ENCODE measurements around the gene MTX1. TPM values are rescaled to one million over a fixed set of nuclear protein-coding genes. Genes with fewer than 3 reads are reported as not detected.
"Not testable (repeated sequence)": the region's sequence is repeated elsewhere in the genome, so short reads cannot be mapped to it uniquely, and the experiment has no call there.

The MTX1 gene
- total RNA-seq, 6 donors from 2014 or later = 23.0 to 68.4 (median 37.4) TPM

GRCh38 chr1:155228096-155228427 lies 19.6 kb downstream of the MTX1 start:
- Histone ChIP-seq H3K36me3 (no peaks in the 10 kb centered on the region), H3K4me1 (peaks cover 20 to 31% (median 27%) of the 10 kb centered on the region in 4 donors), H3K9me3 (no peaks in the 10 kb centered on the region), H3K4me3 (peak overlapping the region in 3 of 4 donors; percentile 52 to 63 (median 59)), H3K27me3 (no peaks in the 10 kb centered on the region), H3K27ac (peak overlapping the region; percentile 70 to 86 (median 82))
- DNase-seq = no peak
- 54 to 57% methylated on average over 9 of the region's 9 CpGs for WGBS, 2 donors
- no peak for TF ChIP-seq POLR2A (IDR thresholded peaks at IDR 0.05)
- TF ChIP-seq POLR2AphosphoS5 (IDR thresholded peaks at IDR 0.05) = no peak
- TF ChIP-seq EP300 (IDR thresholded peaks at IDR 0.05) = no peak
- TF ChIP-seq CTCF (IDR thresholded peaks at IDR 0.05) = no peak
- no peak for ATAC-seq (ENCODE audit: low FRiP score in 2 of 2)

GRCh38 chr1:155231302-155231701 lies 22.8 kb downstream of the MTX1 start:
- Histone ChIP-seq H3K36me3 (peaks cover 3 to 12% (median 5%) of the 10 kb centered on the region in 4 donors), H3K4me1 (peaks cover 8 to 14% (median 11%) of the 10 kb centered on the region in 4 donors)
- DNase-seq; H3K9me3 ChIP-seq; ATAC-seq (ENCODE audit: low FRiP score in 2 of 2); H3K27ac ChIP-seq; H3K4me3 ChIP-seq; H3K27me3 ChIP-seq: not testable (repeated sequence)
- 48 to 57% methylated on average over 3 of the region's 3 CpGs for WGBS, 2 donors

GRCh38 chr1:155232001-155232978 lies 23.8 kb downstream of the MTX1 start:
- not testable (repeated sequence) for DNase-seq; ATAC-seq (ENCODE audit: low FRiP score in 2 of 2); H3K9me3 ChIP-seq; H3K27ac ChIP-seq; H3K27me3 ChIP-seq; H3K4me3 ChIP-seq; H3K4me1 ChIP-seq
- H3K36me3 ChIP-seq = peaks cover 7 to 22% (median 13%) of the 10 kb centered on the region in 4 donors
- WGBS, 2 donors = 59 to 86% methylated on average over 4 to 11 of the region's 13 CpGs

GRCh38 chr1:155233502-155233901 lies 25.0 kb downstream of the MTX1 start:
- H3K27me3 ChIP-seq; H3K9me3 ChIP-seq; H3K27ac ChIP-seq; DNase-seq; H3K4me1 ChIP-seq; ATAC-seq (ENCODE audit: low FRiP score in 2 of 2); H3K4me3 ChIP-seq: not testable (repeated sequence)
- WGBS, 2 donors = 100% methylated on average over 1 of the region's 5 CpGs
- H3K36me3 ChIP-seq = peaks cover 11 to 30% (median 19%) of the 10 kb centered on the region in 4 donors

GRCh38 chr1:155235375-155235774 lies 26.9 kb downstream of the MTX1 start:
- H3K36me3 ChIP-seq = peaks cover 11 to 37% (median 21%) of the 10 kb centered on the region in 4 donors
- H3K4me1 ChIP-seq; DNase-seq; ATAC-seq (ENCODE audit: low FRiP score in 2 of 2); H3K27me3 ChIP-seq; H3K9me3 ChIP-seq; H3K27ac ChIP-seq; H3K4me3 ChIP-seq: not testable (repeated sequence)
- WGBS, 2 donors = 85 to 92% methylated on average over 2 to 6 of the region's 9 CpGs

- DNase-seq (no peak), ATAC-seq (ENCODE audit: low FRiP score in 2 of 2) (no peak)
- 59 to 70% methylated on average over 5 of the region's 5 CpGs for WGBS, 2 donors
- H3K27ac ChIP-seq = no peak overlapping the region
- no peaks in the 10 kb centered on the region for H3K27me3 ChIP-seq
- no peak overlapping the region for H3K4me3 ChIP-seq
- no peak for TF ChIP-seq POLR2AphosphoS5 (IDR thresholded peaks at IDR 0.05)
- no peak for TF ChIP-seq CTCF (IDR thresholded peaks at IDR 0.05)
- TF ChIP-seq EP300 (IDR thresholded peaks at IDR 0.05) = no peak
- no peak for TF ChIP-seq POLR2A (IDR thresholded peaks at IDR 0.05)
- H3K9me3 ChIP-seq = no peaks in the 10 kb centered on the region
- H3K36me3 ChIP-seq = peaks cover 11 to 37% (median 21%) of the 10 kb centered on the region in 4 donors
- peaks cover 9 to 18% (median 13%) of the 10 kb centered on the region in 4 donors for H3K4me1 ChIP-seq
Measured at GRCh38 chr1:155236451-155236850, 28.0 kb downstream of the MTX1 start.

All from upper lobe of left lung (tissue), 6 donors.